Epithelial cell of alveolus of lung (primary cell): Measurements from ENCODE around the gene PPAT. TPM values are rescaled to one million over a fixed set of nuclear protein-coding genes. Genes with fewer than 3 reads are reported as not detected.

Experiments used
- total RNA-seq: library from RNA; depleted of rRNA; stranded (reverse); fragments of >200 nt; gene quantifications from 2 replicates; pipeline ENCODE4 v1.2.1, GENCODE V29; 2015

The PPAT gene
- 7.3 and 16.4 TPM in 2 replicates for total RNA-seq

DNA sequence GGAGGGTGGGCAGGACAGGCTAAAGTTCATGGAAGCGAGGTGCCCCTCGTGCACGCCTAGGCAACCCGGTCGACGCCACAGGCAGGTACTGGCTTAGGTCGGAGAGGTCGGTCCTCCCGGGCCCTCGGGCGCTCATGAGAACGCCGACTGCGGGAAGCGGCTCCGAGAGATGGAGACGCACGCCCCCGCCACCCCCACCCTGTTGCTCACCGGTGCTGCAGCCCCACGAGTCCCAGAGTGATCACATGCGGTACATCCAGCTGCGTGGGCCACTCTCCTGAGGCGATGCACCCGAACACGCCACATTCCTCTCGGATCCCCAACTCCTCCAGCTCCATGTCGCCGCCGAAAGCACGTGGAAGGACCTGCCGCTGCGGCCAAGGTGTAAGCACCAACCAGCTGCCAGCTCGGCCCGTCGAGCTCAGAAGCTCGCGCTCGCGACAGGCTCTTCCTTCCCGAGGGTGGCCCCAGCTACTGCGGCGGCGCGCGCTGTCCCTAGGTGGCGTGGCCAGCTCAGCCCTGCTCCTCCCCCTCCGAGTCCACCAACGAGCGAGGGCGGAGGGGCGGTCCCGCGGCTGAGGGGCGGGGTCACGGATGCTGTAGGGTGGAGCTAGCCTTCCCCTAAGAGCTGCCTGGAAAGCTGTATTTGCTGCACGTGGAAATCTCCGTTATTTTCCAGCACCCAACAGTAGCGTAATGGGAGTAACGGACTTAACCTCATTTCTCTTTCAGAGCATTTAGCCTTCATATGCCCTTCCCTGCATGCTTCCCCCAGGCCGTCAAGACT is at the start of gene PPAT:
Gene PPAT, minus strand, starts transcription at position 476 of the 787 bp plus-strand sequence. Its CDS starts 138 bp downstream, at position 338.

DNA sequence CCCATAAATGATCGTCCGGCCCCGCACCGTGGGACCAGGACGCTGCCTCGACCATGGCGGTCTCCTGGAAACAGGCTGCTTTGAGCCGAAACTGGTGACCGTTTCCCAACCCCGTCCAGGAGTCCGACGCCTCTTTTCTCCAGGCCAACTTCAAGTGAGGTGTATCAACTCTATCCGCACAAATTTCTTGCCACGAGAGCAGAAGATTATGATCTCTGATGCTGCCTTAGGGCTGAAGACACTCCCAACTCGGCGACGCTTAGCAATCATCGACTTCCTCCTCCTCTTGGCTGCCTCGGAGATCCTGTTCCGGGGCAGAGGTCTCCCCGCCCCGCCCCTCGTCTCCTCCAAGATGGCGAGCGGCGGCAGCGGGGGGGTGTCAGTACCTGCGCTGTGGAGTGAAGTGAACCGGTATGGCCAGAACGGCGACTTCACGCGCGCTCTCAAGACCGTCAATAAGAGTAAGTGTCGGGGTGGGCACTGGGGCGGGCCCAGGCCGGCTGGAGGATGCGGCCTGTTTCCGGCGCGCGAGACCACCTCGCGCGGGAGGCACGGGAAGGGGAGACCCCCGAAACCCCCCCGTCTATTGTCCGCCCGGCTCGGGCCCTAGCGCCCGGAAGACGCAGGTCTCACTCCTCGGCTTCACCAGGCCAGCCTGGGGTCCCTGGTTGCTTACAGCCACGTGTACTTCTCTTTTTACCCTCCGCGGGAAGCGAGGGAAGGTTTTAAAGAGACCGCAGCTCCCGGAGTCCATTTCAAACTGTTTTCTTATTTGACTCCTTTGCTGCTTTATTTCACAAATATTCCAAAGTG is 32.1 kb upstream of the PPAT start, which contains the start of gene SRP72:
Gene SRP72, plus strand, starts transcription at position 334 of the 813 bp plus-strand sequence. Its CDS starts 19 bp downstream, at position 353.

DNA sequence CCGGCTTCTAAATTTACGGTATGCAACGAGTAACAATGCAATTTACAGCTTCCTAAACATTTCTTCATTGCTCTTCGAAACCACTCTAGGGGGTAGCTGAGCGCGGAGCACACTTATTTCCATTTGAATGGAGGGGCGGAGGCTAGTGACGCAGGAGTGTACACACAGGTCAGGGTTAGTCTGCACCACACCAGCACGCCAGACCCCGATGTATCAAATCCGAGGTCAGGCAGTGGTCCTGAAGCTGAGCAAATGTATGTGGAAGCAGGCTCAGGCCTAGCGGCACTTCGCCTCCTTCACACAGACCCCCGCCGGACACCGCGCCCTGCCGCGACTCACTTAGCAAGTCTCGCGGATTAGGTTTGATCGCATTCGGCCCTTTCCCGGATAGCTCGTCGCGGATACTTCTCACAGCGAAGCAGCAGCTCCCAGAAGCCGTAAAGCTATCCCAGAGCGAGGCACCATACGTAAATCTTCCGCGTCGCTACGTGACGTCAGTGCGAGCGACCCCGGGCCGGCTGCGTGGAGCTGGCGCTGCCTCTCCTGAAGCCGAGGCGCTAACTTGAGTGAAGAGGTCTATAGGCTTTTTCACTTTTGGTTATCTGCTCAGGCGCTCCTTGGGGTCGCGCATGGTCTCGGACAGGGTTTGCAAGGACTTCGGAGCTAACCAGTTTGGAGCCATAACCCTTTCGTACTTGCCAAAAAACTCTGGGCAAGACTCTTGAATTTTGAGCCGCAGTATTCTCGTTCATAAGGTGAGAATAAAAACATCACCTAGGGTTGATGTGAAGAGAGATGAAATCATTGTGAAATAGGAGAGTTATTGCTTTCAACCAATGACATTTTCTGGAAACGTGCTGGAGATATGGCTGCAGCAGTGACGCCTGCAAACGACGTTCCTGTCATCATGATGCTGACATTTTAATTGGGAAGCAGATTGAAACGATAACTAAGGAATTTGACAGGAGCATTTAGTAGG is 48.1 kb downstream of the PPAT start, which contains the start of gene AASDH:
Gene AASDH, minus strand, starts transcription at position 469 of the 979 bp plus-strand sequence. CDS start 3,192 bp downstream, outside the sequence.

Other genes with a start within 250 kb of the PPAT start
- 7.1 and 9.3 TPM in 2 replicates for gene AASDH, start 48.1 kb downstream of the PPAT start, total RNA-seq
- gene PAICS, start 645 bp upstream of the PPAT start, total RNA-seq, result 61.5 and 80.0 TPM in 2 replicates
- 44.6 and 63.3 TPM in 2 replicates for gene SRP72, start 32.0 kb upstream of the PPAT start, total RNA-seq
- 0.52 TPM in 1 of 2 replicates, not detected in the other for gene ARL9, start 70.2 kb upstream of the PPAT start, total RNA-seq
- 2.2 and 5.2 TPM in 2 replicates for gene HOPX, start 245.7 kb upstream of the PPAT start, total RNA-seq